Calu3 (cell line): ENCODE data around the gene GCNT1. TPM values are rescaled to one million over a fixed set of nuclear protein-coding genes. Genes with fewer than 3 reads are reported as not detected.
"Not testable (repeated sequence)": the region's sequence is repeated elsewhere in the genome, so short reads cannot be mapped to it uniquely, and the experiment has no call there.

Experiments
- BruUV-seq: library from RNA; stranded (reverse); fragments of 400-500 nt; replicated peaks from 2 replicates; lab custom pipeline; 2021; lab: Mats Ljungman, UMichigan
- CTCF ChIA-PET: fragments of 300-600 bp; sonication (Branson Sonifier 250); formaldehyde crosslinking; loops from one replicate; lab custom pipeline; 2022; ENCODE audit warnings: antibody characterized with exemption; lab: Charles Lee
- DNase-seq: peaks from one replicate; pipeline ENCODE4 v3.0.0; 2022
- H3K27ac Mint-ChIP-seq: one replicate; pipeline ENCODE4 v1.8.0; 2022; ENCODE audit warnings: mixed read lengths; ENCODE audit not compliant: unreplicated experiment
- H3K27me3 Mint-ChIP-seq: one replicate; pipeline ENCODE4 v1.8.0; 2022; ENCODE audit warnings: mixed read lengths; ENCODE audit not compliant: unreplicated experiment
- H3K36me3 Mint-ChIP-seq: one replicate; pipeline ENCODE4 v1.8.0; 2022; ENCODE audit warnings: mild to moderate bottlenecking, moderate library complexity, mixed read lengths; ENCODE audit not compliant: insufficient read depth, unreplicated experiment
- H3K4me1 Mint-ChIP-seq: one replicate; pipeline ENCODE4 v1.8.0; 2022; ENCODE audit warnings: mild to moderate bottlenecking, low read depth, mixed read lengths; ENCODE audit not compliant: unreplicated experiment
- H3K4me3 Mint-ChIP-seq: one replicate; pipeline ENCODE4 v1.8.0; 2022; ENCODE audit warnings: mild to moderate bottlenecking, low read depth, moderate library complexity, mixed read lengths; ENCODE audit not compliant: unreplicated experiment
- H3K9me3 Mint-ChIP-seq: one replicate; pipeline ENCODE4 v1.8.0; 2022; ENCODE audit warnings: low read depth, mixed read lengths; ENCODE audit not compliant: unreplicated experiment
- intact Hi-C: fragments of 100-400 bp; cut with micrococcal nuclease; formaldehyde crosslinking; loops from one replicate; pipeline ENCODE4 v1.10.0; 2022; ENCODE audit not compliant: unreplicated experiment
- total RNA-seq: library from RNA; stranded (reverse); gene quantifications from 2 replicates; pipeline ENCODE4 v1.2.3, GENCODE V29; 2022
- TF ChIP-seq, protein P1 (sequence below): fragments of 200-600 bp; IDR thresholded peaks from one replicate; pipeline ENCODE4 v1.8.0; 2022; ENCODE audit warnings: antibody characterized with exemption; ENCODE audit not compliant: unreplicated experiment

The GCNT1 gene
- total RNA-seq, 1 experiment from 2014 or later = 7.9 TPM

DNA sequence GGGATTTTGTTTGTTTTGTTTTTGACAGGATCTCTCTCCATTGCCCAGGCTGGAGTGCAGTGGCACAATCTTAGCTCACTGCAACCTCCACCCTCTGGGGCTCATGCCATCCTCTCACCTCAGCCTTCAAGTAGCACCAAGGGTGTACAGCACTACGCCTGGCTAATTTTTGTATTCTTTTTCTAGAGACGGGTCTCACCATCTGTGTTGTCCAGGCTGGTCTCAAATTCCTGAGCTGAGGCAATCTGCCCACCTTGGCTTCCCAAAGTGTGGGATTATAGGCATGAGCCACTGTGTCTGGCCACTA lies 7.3 kb downstream of the GCNT1 start:
- no peak overlapping the region for H3K27ac Mint-ChIP-seq
- no peaks in the 10 kb centered on the region for H3K4me1 Mint-ChIP-seq
- H3K9me3 Mint-ChIP-seq = no peaks in the 10 kb centered on the region
- intact Hi-C loops = no loop called here
- H3K27me3 Mint-ChIP-seq = no peaks in the 10 kb centered on the region
- BruUV-seq = no TSS peak
- H3K36me3 Mint-ChIP-seq = no peaks in the 10 kb centered on the region
- H3K4me3 Mint-ChIP-seq = no peak overlapping the region
- no peak for DNase-seq
- TF ChIP-seq, protein P1, sequence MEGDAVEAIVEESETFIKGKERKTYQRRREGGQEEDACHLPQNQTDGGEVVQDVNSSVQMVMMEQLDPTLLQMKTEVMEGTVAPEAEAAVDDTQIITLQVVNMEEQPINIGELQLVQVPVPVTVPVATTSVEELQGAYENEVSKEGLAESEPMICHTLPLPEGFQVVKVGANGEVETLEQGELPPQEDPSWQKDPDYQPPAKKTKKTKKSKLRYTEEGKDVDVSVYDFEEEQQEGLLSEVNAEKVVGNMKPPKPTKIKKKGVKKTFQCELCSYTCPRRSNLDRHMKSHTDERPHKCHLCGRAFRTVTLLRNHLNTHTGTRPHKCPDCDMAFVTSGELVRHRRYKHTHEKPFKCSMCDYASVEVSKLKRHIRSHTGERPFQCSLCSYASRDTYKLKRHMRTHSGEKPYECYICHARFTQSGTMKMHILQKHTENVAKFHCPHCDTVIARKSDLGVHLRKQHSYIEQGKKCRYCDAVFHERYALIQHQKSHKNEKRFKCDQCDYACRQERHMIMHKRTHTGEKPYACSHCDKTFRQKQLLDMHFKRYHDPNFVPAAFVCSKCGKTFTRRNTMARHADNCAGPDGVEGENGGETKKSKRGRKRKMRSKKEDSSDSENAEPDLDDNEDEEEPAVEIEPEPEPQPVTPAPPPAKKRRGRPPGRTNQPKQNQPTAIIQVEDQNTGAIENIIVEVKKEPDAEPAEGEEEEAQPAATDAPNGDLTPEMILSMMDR = no peak
- CTCF ChIA-PET = no interaction called here

DNA sequence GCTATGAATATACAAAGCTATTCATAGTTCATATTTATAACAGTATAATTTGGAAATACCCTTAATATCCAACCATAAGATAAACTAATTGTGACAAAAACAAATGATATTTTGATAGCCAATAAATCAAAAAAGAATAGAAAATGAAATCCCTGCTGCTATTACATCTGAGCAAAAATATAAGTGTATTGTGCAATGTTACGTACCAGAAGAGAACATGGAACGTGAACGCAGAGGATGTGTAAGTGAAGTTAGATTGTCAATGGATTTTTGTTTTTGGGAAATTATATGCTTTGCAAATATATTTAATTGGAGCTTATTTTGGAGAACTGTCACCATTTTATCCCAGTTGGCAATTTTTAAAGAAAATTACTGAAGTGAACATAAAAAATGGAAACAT lies 15.4 kb downstream of the GCNT1 start:
- intact Hi-C loops = no loop called here
- TF ChIP-seq, protein P1 = no peak
- H3K9me3 Mint-ChIP-seq = no peaks in the 10 kb centered on the region
- H3K4me3 Mint-ChIP-seq = no peak overlapping the region
- no peaks in the 10 kb centered on the region for H3K36me3 Mint-ChIP-seq
- no peaks in the 10 kb centered on the region for H3K27me3 Mint-ChIP-seq
- no peak for DNase-seq
- no peak overlapping the region for H3K27ac Mint-ChIP-seq
- no TSS peak for BruUV-seq
- no peaks in the 10 kb centered on the region for H3K4me1 Mint-ChIP-seq
- CTCF ChIA-PET = no interaction called here

DNA sequence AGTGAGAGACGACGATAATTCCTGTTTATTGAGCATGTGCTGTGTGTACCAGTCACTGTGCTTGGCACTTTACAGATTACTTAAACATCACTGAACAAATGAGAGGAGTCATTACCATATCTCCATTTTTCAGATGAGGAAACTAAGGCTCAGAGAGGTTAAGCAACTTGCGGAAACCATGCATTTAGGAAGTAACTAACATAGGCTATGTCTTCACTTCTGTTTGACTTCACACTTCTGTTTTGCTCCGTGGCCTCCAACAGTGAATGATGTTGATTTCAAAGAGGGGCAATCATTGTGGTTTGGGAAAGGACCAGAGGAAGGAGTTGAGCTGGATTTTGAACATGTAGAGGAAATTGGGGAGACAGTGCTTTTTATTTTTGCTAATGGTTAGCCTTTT lies 16.7 kb downstream of the GCNT1 start:
- TF ChIP-seq, protein P1 = no peak
- no peak overlapping the region for H3K4me3 Mint-ChIP-seq
- no peak overlapping the region for H3K27ac Mint-ChIP-seq
- H3K36me3 Mint-ChIP-seq = no peaks in the 10 kb centered on the region
- CTCF ChIA-PET = no interaction called here
- no TSS peak for BruUV-seq
- intact Hi-C loops = no loop called here
- DNase-seq = no peak
- no peaks in the 10 kb centered on the region for H3K4me1 Mint-ChIP-seq
- no peaks in the 10 kb centered on the region for H3K9me3 Mint-ChIP-seq
- no peaks in the 10 kb centered on the region for H3K27me3 Mint-ChIP-seq

DNA sequence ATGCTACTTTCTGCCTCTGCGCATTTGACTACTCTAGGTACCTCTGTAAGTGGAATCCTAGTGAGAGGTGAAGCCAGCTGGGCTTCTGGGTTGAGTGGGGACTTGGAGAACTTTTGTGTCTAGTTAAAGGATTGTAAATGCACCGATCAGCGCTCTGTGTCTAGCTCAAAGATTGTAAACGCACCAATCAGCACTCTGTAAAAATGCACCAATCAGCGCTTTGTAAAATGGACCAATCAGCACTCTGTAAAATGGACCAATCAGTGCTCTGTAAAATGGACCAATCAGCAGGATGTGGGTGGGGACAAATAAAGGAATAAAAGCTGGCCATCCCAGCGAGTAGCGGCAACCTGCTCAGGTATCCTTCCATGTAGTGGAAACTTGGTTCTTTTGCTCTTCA lies 18.8 kb downstream of the GCNT1 start:
- CTCF ChIA-PET, H3K4me3 Mint-ChIP-seq, BruUV-seq, H3K36me3 Mint-ChIP-seq, DNase-seq, H3K27ac Mint-ChIP-seq, H3K9me3 Mint-ChIP-seq, intact Hi-C loops, H3K27me3 Mint-ChIP-seq, H3K4me1 Mint-ChIP-seq: not testable (repeated sequence)

DNA sequence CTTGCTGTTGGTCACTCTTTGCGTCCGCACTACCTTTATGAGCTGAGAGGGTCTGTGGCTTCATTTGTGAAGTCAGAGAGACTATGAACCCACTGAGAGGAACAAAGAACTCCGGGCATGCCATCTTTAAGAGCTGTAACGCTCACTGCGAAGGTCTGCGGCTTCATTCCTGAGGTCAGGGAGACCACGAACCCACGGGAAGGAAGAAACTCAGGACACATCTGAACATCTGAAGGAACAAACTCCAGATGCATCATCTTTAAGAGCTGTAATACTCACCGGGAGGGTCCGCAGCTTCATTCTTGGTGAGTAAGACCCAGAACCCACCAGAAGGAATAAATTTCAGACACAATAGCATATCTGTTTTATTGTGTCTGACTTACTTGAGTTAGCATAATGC lies 19.2 kb downstream of the GCNT1 start:
- CTCF ChIA-PET = no interaction called here
- Mint-ChIP-seq H3K27me3 (no peaks in the 10 kb centered on the region), H3K4me3 (no peak overlapping the region), H3K4me1 (no peaks in the 10 kb centered on the region), H3K27ac (no peak overlapping the region), H3K9me3 (no peaks in the 10 kb centered on the region), H3K36me3 (no peaks in the 10 kb centered on the region)
- TF ChIP-seq, protein P1 = no peak
- no TSS peak for BruUV-seq
- no peak for DNase-seq
- intact Hi-C loops = no loop called here

DNA sequence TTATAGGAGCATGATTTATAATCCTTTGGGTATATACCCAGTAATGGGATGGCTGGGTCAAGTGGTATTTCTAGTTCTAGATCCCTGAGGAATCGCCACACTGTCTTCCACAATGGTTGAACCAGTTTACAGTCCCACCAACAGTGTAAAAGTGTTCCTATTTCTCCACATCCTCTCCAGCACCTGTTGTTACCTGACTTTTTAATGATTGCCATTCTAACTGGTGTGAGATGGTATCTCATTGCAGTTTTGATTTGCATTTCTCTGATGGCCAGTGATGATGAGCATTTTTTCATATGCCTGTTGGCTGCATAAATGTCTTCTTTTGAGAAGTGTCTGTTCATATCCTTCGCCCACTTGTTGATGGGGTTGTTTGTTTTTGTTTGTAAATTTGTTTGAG lies 20.4 kb downstream of the GCNT1 start:
- intact Hi-C loops, H3K4me3 Mint-ChIP-seq, H3K9me3 Mint-ChIP-seq, H3K27ac Mint-ChIP-seq, CTCF ChIA-PET, H3K4me1 Mint-ChIP-seq, H3K36me3 Mint-ChIP-seq, H3K27me3 Mint-ChIP-seq, DNase-seq, BruUV-seq: not testable (repeated sequence)
